Superior temporal gyrus (tissue), 1 donor: ENCODE measurements around the gene AGO4.

ENCODE experiments used
- DNase-seq: peaks from one replicate; pipeline ENCODE4 v3.0.0-alpha.2; 2016; ENCODE audit errors: extremely low spot score

Gene AGO4

GRCh38 chr1:35894656-35895055 is 86.8 kb downstream of the AGO4 start:
- no peak for DNase-seq

- no peak for DNase-seq
Observed at GRCh38 chr1:35899941-35900340, 92.1 kb downstream of the AGO4 start.

GRCh38 chr1:35901235-35901634 is 93.4 kb downstream of the AGO4 start:
- no peak for DNase-seq

GRCh38 chr1:35902671-35903070 is 94.9 kb downstream of the AGO4 start:
- DNase-seq, result no peak
